Measurements from ENCODE around the gene RBM38.

The RBM38 gene

DNA sequence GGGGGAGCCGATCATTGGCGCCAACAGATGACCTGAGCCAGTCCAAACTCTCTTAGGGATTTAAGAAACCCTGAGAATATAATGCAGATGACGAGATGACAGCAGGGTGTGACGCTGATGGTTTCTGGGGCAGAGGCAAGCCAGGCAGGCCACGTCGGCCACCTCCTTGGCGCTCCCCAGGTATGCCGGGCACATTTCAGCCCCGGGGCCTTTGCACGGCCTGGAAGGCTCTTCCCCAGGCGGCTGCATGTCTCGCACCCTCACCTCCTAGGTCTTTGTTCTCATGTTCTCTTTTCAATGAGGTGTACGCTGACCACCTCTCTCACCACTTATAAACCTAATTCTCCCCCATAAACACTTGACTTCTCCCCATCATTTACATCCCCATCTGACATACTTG is 64.9 kb downstream of the RBM38 start:
- no peak for DNase-seq

DNA sequence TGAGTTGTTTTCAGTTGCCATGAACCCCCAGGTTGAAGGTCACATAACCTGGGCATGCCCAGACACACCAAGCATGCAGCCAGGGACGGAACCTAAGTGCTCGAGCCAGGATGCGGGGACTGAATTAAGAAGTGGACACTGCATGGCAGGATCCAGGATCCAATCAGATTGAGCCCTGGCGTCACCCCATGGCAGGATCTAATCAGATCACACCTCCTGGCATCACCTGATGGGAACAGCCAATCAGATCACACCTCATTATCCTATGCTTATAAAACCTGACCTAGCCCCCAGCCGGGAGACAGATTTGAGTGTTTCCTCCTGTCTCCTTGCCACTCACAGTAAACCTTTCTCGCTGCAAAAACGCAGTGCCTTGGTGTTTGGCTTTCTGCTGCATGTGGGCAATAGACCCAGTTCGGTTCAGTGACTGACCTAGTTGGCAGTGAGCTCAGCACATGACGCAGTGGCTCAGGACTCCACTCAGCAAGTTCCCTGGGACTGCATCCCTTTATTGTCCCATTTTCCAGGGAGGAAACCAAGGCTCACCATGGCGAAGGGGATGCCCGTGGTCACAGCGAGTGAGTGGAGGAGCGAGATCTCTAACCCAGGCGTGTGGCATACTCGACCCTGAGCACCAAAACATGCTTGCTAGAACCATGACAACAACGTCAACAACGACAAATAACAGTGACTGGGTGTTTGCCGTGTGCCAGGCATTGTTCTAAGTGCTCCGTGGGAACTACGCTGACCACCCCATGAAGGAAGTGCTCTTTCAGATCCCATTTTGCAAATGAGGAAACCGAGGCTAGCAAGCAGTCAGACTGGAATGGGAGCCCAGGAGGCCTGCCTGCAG is 66.3 kb downstream of the RBM38 start:
- DNase-seq = no peak

DNA sequence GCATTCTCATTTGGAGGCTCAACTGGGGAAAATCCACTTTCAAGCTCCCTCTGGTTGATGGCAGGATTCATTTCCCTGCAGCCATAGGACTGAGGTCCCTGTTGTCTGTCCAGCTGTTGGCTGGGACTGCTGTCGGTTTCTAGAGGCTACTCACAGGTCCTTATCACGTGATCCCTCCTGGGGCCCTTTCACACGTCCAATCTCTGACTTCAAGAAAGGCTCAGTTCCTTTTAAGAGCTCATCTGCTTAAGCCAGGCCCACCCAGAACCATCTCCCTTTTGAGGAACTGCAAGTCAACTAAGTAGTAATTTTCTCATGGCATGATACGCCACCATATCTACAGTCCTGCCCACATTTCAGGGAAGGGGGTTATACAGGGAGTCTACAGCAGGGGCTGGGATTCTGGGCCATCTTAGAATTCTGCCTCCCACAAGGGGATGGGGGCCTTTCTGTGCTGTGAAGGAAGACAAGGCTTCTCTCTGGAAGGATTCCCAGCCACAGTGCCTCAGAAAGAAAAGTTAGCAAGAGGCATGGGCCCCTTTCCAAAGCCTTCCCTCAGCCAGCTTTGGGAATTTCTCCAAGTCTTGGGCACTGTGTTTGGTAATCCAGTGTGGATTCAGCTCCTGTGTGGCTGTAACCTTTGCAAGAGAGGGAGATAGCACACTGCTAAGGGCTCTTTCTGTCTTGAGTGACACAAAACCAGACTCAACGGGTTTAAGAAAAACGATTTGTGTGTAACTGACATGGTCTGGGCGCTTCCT is 67.4 kb downstream of the RBM38 start:
- no peak for DNase-seq
